GM19395 (cell line): ENCODE measurements around the gene MYL6B.
"Not testable (repeated sequence)": the region's sequence is repeated elsewhere in the genome, so short reads cannot be mapped to it uniquely, and the experiment has no call there.

ENCODE experiments used
- ATAC-seq: cut with Tn5 transposase; IDR thresholded peaks from one replicate; pipeline ENCODE4 v1.9.1; 2021; ENCODE audit warnings: mild to moderate bottlenecking, moderate library complexity; ENCODE audit not compliant: unreplicated experiment

The MYL6B gene

GRCh38 chr12:56152132-56152755, at the start of gene MYL6B:
Gene MYL6B, plus strand, starts transcription at chr12:56152587. Its CDS starts 1,332 bp downstream, at chr12:56153919.
- peak; percentile 73 for ATAC-seq

- ATAC-seq = no peak
These were observed 49.7 kb upstream of the MYL6B start for GRCh38 chr12:56102683-56103065.

GRCh38 chr12:56103066-56103711, 49.2 kb upstream of the MYL6B start:
- no peak for ATAC-seq

GRCh38 chr12:56103823-56104108, 48.6 kb upstream of the MYL6B start:
- ATAC-seq = no peak

DNA sequence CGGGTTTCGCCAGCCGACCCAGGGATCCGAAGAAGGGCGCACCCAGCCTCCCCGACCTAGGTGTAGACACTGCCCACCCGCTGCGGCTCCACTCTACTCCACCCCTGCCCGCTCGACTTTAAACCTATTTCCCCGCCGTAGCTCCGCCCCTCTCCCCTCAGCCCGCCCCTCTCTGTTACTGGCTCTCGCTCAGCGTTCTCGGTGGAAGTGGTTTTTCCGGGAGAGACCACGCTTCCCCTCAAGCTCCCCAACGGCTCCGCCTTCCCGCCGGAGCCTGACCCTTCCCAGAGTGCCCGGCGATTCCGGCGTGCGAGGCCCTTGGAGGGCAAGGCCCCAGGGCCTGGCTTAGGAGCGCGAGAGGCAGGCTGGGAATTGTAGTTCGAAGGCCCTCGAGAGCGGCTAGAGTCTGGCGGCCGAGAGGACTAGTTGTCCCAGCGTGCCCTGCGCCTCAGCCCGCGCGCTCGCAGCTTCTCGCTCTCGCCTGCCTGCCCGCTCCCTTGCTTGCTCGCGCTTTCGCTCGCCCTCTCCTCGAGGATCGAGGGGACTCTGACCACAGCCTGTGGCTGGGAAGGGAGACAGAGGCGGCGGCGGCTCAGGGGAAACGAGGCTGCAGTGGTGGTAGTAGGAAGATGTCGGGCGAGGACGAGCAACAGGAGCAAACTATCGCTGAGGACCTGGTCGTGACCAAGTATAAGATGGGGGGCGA, 48.1 kb upstream of the MYL6B start, which contains the start of gene PA2G4:
TSS of gene PA2G4 (plus strand) at position 451 of the 706 bp plus-strand sequence. CDS start at position 630, 179 bp downstream.
- peak; percentile 95 for ATAC-seq

- ATAC-seq = peak; percentile 24
These were observed 47.4 kb upstream of the MYL6B start for GRCh38 chr12:56104815-56105608.

GRCh38 chr12:56105609-56105902, 46.8 kb upstream of the MYL6B start:
- no peak for ATAC-seq

DNA sequence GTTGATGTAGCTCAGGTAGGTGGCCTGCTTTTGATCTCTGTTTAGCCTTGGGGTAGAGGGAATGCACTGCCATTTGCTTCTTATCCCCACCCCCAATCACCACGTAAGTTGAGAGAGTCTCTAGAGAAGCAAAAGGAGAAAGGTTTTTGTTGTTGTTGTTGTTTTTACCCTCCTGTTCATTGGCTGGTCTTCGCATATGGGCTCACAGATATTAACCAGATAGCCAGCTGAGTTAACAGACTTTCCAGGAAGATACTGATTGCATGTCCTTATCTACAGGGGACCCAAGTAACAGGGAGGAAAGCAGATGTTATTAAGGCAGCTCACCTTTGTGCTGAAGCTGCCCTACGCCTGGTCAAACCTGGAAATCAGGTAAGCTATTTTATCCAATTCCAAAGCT, 45.1 kb upstream of the MYL6B start:
- ATAC-seq = no peak

DNA sequence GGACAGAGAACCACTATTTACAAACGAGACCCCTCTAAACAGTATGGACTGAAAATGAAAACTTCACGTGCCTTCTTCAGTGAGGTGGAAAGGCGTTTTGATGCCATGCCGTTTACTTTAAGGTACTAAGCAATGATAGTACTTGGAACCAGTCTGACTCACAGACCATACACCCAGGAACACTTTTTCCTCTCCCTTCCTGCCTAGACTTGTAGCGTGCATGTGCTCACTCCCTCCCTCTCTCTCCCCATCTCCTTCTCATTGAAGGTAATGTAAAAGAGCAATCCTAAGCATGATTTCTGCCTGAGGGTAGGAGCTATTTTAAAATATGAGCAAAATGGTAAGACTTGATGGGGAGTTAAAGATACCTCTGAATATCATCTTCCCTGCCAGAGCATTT, 41.8 kb upstream of the MYL6B start:
- no peak for ATAC-seq

- no peak for ATAC-seq
These were observed 38.3 kb upstream of the MYL6B start for GRCh38 chr12:56114084-56114483.

GRCh38 chr12:56115329-56115728, 37.1 kb upstream of the MYL6B start:
- no peak for ATAC-seq

DNA sequence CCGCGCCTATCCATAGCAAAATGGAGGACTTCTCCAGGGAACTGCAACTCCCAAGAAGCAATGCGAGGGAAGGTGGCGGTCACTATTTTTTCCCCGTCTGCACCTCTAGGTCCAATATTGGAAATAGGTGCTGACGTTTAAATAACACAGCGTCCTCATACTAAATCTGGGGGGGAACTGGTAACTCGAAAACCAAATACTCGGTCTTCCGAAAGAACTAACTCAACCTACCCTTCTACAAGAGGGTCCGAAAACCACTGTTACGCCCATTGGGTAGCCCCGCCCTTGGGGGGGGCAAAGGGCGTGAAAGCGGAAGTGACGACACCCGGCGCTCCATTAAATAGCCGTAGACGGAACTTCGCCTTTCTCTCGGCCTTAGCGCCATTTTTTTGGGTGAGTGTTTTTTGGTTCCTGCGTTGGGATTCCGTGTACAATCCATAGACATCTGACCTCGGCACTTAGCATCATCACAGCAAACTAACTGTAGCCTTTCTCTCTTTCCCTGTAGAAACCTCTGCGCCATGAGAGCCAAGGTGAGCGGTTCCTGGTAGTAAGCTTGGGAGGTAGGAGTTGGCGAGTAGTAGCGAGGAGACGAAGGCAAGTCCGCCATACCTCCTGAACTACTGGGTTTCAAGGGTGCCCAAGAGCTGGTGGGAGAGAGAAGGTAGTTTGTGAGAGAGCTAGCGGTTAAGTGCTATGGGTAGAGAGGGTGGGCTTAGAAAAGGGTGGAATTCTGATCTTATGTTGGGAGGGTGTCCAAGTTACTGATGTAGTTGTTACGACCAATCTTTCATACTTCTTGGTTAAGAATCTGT, 35.9 kb upstream of the MYL6B start, which contains the start of gene RPL41:
TSS of gene RPL41 (plus strand) at position 367 of the 815 bp plus-strand sequence.
- ATAC-seq = peak; percentile 56

DNA sequence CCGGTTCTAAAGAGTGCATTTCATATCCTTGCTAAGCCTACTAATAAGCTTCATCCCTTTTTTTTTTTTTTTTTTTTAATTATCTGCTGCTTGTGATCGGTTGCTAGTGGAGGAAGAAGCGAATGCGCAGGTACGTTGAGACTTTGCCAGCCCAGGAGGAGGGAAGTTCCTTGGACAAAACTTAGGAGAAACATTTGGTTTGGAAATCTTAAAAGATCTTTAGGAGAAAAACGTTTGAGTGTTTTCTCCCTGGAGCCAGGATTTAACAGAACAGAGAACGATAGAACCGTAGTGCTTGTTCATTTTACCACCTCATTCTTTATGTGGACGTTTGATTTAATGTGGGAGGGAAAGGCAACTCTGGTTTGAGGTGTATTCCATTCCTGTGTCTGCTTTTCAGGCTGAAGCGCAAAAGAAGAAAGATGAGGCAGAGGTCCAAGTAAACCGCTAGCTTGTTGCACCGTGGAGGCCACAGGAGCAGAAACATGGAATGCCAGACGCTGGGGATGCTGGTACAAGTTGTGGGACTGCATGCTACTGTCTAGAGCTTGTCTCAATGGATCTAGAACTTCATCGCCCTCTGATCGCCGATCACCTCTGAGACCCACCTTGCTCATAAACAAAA, 35.2 kb upstream of the MYL6B start:
- ATAC-seq = not testable (repeated sequence)

DNA sequence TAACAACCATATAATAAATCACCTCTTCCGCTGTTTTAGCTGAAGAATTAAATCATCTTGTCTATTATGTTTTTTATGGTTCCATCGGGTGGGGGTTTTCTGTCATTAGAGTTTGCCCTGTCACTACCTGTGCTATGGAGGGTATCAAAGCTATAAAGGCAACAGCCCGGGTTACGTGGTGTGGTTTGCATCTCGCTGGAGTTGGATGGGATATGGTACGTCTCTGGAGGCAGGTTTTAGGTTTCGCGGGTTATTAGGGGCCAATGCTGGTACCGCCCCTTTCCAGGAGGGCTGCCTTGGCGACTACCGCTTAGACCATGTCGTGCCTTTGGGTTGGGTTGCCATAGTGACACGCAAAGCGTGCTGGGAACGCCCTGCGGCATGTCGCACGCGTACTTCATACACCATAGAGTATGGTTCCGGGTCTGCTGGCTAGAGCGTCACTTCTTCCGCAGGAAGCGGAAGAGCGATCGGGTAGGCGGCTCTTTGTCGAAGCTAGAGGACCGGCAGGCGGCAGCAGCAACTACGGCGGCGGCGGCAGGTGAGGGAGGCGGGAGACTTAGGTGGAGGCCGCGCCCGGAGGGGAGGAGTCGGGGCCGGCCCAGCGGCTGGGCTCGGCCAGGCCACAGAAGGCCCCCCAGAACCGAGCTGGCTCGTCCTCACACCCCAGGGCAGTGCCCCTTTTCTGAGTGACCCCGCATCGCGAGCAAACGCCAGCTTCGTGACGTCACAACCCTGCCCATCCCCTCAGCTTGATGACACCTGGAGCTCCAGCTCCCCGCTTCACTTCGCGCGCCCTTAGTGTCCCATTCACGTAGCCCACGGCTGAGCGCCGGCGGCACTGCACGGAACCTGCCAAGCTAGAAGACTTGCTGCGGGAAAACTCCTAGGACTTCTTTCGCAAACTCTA, 34.4 kb upstream of the MYL6B start, which contains the start of gene ZC3H10:
TSS of gene ZC3H10 (plus strand) at position 489 of the 910 bp plus-strand sequence. CDS start 2,297 bp downstream, outside the sequence.
- peak; percentile 87 for ATAC-seq

- ATAC-seq = no peak
These were observed 33.6 kb upstream of the MYL6B start for GRCh38 chr12:56118688-56119357.

DNA sequence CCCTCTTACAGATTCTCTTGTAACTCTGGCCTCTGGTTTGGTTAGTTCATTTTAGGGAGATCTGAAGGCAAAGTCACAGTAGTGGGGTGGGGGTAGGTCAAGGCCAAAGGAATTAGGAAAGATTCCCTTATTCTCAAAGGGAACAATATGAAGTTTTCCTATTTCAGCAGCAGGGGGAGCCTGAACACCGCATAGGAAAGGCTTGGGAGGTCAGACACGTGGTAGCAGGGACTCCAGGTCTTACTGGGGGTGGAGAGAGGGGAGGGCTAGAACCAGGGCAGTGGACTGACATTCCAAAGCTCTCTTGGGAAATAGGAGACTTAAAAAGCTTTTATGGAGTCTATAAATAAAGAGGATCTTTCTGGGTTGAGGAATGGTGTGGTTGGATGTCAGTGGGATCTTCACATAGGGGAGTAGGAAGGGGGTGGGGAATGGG, 33.0 kb upstream of the MYL6B start:
- ATAC-seq = no peak

GRCh38 chr12:56120158-56120846, 32.1 kb upstream of the MYL6B start:
- no peak for ATAC-seq
